ENCODE data around the gene C11orf21.

C11orf21 gene

DNA sequence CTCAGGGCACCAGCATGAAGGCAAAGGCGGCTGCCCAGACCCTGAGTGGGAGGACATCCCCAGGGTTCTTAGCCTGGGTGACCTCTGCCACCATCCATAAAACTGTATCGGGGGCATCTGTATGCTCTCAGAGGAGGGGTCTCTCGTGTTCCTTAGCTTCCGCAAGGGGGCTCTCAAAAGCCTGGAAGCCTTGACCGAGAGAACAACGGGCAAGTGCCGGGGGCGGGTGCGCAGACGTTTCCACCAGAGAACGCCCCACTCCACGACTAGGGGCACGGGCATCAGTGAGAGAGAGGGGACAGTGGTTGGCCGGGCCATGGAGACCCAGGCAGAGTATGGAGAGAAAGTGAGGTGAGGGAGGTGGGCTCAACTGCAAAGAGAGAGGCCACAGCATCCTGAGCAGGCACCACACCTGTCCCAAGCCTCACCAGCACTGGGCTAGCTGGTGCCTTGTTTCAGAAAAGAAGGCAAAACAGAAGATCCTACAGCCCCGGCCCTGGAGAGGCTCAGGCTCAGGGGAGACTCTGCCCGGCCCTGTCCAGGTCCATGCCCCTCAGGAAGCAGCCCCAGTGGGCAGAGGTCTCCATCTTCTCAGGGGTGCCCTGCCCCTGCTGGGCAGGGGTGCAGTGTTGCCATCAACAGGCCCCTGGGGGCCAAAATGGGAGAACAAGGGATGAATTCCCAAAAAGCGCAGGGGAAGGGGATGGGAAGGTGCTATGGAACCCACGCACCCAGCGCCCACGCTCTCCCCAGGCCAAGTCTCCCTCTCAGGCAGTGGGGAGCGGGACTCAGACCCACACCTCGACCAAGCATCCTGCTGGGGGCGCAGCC is 6.0 kb upstream of the C11orf21 start:
- no peak for DNase-seq

DNA sequence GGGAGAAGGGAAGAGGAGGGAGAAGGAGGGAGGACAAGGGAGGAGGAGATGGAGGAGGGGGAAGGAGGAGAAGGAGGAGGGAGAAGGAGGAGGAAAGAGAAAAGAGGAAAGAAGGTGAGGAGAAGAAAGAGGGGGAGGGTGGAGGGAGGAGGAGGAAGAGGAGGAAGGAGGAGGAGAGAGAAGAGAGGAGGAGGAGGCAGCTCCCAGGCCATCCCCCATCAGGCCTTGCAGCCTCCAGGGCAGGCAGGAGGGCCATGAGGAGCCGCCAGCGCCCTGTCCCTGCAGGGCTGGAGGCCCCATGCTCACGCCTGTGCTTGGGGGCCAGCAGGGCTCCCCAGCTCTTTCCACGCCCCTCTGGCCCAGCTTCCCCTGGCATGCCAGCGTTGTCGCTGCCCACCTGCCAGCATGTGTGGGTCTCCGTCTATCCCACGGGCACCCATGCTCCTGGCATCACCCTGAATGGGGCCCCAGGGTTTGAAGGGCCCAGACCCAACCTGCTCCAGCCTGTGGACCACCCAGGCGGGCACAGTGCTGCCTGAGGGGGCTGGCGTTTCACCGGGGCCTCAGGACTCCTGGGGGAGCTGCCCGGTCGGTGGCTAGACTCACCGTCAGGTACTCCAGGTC is 5.3 kb upstream of the C11orf21 start:
- DNase-seq: no peak

DNA sequence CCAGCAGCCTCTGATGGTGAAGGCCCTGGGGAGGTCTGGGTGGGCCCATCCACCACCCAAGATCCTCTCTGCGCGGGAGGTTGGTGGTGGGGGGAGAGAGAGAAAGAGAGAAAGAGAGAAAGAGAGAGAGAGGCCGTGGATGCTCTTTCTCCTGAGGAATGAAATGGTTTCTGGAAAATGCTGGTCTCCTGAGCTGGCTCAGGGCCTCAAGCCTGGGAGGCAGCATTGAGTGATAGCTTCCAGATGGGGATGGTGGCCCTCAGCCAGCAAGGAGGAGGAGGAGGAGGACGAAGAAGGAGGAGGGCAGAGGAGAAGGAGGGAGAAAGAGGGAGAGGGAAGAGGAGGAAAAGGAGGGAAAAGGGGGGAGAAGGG is 4.7 kb upstream of the C11orf21 start:
- no peak for DNase-seq

DNA sequence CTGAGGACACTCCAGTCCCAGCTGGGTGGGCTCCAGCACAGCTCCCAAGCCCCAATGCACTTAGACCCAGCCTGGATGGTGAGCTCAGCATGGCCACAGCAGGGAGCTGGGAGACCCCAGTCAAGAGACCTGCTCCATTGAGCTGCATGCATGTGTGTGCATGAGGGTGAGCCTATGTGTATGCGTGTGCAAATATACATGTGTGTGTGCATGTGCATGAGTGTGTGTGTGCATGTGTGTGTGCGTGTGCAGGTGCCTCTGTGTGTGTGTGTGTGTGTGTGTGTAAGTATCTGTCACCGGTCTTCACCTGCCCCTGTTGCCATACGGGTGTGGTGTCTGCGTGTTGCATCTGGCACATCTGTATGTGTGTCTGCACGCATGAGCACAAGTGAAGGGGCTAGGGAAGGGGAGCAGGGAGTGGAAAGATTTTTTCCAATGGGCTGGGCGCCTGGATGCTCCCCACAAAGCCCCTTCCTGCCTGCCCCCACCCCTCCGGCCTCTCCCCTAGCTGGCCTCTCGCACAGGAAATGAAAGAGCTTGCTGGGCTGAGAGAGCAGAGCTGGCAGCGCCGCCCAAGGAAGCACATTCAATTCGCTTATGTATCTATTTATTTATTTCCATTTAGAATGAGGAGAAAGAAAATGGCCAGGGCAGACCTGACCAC is 4.2 kb upstream of the C11orf21 start:
- DNase-seq: no peak

DNA sequence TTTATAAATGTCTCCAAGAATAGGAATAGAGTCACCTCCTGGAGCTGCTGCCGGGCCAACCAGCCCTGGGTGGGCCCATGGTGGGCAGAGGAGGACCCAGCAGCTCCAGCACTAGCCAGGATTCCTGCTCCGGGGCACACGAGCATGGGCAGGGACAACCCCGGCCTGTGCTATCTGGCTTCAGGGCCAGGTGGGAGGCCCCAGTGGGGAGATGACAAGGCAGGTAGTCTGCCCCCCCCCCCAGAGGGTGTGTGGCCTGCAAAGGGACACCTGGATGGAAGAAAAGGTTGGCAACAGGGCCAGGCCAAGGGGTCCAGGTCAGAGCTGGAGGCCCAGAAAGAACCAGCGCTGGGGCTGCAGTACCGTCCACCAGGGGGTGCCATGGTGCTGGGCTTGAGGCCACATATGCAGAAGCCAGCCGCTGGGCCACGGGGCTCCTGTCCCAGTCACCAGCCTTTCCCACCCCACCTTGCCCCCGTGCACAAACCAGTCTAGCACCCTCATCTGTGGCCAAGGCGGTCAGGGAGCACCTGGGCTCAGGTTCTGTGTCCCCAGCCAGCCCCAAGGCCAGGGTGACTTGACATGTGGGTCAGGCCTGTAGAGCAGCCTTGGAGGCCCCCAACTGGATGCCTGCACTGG is 3.5 kb upstream of the C11orf21 start:
- DNase-seq: peak; percentile 7 to 69 (median 44)

DNA sequence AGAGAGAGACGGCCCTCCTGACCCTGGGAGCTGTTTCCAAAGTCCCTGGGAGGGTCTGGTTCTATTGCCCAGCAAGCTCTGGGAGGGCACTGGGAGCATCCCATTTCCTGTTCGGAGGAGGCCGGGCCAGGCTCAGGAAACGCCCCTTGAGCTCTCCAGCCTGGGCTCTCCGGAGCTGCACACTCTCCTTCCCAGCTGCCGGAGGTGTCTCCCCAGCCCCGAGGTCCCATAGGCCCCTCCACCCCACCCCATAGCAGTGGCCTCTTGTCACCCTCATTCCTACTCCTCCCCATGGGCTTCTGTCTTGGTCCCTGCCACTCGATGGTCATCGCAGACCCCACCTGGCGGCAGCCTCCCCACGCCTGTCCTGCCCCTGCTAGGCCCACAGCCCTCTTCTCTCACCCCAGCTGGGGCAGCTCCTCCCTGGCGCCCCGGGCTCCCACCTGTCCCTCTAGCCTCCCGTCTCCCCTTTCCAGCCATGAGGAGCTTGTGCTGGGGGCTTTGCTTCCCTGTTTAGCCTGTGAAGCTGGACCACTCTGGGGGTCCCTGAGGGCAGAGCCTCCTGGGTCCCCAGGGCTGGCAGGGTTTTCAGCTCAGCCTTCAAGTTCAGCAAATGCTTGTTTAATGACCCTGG is 2.9 kb upstream of the C11orf21 start:
- no peak for DNase-seq

DNA sequence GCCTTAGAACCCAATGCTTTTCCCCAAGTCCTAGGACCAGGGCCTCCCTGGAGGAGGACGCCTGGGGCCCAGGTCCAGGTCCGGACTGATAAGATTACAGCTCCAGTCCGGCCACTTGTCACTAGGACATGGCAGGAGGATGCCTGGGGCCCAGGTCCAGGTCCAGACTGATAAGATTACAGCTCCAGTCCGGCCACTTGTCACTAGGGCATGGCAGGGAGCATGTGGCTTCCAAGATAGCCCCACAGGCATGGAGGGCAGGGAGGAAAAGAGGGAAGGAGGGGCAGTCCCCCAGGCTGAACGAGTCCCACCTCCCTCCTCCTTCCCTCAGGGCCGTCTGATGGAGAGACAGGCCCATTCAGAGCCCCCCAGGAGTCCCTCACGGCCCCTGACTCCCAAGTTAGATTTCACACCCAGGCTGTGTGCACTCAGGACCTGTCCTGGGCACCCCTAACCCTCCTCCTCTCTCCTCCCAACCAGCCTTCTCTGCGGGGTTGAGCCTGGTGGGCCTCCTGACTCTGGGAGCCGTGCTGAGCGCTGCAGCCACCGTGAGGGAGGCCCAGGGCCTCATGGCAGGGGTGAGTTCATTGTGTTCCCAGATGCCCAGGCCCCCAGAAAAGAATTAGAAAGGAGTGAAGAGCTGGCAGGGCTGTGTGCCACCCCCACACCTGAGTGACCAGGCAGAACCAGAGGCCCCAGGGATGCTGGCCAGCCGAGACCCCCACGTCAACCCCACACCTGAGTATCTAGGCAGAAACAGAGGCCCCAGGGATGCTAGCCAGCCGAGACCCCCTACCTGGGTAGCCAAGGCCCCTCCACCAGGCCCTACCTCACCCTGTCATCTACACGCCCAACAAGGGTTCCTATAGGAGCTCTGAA is 2.1 kb upstream of the C11orf21 start:
- no peak for DNase-seq

DNA sequence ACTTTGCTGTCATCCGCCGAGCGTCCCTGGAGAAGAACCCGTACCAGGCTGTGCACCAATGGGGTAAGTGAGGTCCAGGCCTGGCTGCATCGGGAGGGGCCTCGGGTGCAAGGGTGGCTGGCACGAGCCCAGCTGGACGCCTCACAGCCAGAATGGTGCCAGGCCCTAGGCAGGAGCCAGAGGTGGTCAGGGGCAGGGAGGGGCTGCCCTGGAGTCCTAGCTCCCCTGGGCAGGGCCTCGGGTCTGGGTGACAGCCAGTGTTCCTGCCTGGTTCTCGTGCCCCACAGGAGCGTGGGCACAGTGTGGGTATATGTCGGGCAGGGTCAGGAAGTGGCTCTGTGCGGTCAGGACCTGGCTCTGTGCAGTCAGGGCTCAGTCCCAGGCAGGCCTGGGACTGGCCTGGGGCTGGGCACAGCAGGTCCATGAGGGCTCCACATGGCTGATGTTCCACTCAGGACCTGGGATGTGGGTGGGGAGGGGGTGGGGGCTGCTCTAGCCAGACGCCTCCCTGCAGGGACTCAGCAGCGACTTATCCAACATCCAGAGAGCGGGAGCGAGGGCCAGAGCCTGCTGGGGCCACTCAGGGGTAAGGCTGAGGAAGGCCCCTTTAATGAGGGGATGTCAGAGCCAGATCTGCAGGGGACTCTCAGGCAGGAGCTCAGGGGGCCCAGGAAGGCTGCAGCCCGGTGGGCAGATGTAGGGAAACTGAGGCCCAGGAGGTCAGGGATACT is 1.3 kb upstream of the C11orf21 start:
- no peak for DNase-seq

DNA sequence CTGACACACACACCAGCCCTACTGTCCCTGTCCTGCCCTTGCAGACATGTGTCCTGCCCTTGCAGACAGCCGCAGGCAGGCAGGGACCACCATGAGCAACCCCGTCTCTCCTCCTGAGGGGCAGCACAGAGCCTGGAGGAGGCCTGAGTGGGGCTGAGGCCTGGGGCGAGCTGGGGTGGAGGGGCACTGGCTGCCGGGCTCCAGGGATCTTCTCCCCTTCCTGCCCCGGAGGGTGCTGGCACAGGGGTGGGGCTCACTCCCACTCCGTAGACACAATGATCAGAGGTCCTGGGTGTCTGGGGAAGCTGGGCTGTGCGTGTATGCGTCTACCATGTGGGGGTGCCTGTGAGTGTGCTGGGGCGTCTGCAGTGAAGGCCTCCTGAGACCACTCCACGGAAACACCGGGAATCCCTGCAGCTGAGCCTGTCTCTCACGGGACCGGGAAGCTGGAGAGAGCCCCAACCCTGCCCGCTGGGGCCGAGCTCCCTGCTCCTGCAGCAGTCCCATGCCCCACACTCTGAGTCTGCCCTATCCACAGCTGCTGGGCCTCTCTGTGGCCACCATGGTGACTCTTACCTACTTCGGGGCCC is 683 bp upstream of the C11orf21 start:
- DNase-seq: no peak

DNA sequence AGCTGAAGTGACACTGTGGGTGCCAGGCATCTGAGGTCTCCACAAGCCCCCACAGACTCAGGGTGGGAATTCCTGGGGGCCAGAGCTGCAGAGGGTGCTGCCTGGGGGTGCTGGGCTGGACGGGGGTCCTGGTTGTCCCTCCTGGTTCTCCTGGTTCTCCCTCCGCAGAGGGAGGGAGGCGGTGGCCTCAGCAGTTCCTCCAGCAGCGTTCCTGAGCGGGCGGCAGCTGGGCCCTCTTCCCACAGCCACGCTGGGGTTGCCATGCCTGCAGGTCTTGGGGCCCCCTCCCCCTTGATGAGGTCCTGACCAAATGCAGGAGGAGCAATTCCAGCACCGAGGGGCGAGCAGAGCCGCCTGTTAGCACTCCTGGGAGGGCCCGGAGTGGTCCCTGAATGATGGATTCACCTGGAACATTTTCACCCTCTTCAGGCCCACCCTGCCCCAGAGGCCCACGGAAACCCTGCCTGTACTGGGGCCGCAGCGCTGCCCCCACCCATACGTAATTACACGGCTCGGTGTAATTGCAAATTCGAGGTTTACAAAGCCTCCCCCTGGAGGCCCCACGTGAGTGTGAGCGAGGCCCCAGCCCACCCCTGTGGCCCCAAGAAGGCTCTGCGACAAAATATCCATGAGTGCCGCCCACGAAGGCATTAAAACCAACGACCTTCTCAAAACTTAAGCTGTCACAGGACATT is 635 bp downstream of the C11orf21 start:
- peak in 1 of 3 experiments; percentile 39 for DNase-seq

DNA sequence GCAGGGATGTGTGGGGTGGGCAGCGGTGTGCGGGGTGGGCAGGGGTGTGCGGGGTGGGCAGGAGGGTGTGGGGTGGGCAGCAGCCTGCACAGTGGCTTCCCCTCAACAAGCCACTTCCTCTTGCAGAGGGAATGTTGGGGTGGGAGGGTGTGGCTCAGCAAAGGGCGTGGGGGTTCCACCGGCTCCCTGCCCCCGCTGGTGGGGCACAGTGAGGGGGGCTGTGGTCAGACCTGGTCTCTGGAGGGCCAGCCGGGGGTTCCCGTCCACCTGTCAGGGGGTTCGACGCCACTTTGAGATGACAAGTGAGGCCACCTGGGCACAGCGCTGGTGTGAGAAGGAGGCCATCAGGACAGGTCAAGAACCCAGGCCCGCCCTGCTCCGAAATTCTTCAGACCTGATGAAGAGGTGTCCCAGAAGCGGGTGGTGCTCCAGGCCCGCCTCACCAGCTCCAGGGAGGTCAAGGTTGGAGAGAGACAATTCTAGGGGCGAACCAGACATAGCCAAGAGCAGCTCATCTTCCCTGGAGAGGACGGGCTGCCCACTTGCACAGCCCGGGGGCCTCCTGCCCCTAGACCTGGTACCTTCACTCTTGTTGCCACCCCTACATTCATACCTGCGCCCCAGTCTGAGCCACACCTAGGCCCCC is 1.3 kb downstream of the C11orf21 start:
- DNase-seq: no peak

DNA sequence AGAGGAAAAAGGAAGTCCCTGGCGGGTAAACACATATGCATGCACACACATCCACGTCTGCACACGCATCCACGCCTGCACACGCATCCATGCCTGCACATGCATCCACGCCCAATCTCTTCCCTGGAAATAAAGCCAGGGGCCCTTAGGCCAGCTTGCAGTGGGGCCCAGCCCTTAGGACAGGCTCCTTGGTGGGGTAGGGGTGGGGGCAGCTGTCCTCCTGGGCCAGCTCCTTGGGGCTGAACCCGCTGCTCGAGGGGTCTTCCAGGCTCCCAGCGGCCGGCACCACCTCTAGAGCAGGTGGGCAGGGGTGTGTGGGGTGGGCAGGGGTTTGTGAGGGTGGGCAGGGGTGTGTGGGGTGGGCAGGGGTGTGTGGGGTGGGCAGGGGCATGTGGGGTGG is 1.9 kb downstream of the C11orf21 start:
- DNase-seq: no peak

DNA sequence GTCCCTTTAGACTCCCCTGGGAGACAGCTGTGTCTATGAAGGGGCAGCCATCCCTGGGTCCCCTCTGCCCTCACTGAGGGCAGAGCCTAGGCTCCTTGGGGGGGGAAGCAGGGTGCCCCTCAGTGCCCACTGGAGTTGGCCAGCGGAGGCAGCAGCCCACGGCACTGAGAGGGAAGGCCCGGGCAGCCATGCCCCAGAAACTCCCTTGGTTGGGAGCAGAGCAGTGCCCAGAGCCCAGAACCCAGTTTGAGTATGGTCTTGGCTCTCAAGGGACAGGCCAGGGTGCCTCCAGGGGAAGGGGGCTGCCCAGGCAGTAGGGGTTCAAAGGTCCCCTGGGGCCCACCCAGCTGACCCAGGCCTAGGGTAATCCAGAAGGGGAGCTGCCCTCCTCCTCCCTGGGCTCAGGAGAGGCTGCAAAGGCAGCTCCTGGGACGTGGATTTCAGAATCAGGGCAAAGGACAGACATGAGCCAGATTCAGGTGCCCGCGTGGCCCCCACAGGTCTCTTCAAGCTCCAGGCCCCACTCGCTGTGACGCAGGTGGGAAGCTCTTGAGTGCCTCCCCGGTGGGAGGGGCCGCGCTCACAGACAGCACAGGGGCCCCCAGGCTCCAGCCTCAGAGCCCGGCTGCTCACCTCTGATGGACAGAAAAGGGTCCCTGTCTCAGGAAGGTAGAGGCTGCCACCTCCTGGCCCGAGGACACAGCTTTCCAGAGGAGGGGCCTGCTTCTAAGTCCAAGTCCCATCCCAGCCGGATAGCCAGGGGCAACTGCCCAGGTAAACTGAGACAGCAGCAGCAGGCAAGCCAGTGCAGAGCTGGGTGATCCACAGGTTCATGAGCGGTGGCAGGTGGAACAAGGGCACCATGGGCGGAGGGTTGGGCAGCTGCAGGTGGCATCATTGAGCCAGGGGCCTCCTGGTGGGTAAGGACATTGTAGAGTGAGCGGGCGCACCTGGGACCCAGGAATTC is 2.6 kb downstream of the C11orf21 start:
- DNase-seq: peak in 2 of 3 experiments; percentile 88 to 91

DNA sequence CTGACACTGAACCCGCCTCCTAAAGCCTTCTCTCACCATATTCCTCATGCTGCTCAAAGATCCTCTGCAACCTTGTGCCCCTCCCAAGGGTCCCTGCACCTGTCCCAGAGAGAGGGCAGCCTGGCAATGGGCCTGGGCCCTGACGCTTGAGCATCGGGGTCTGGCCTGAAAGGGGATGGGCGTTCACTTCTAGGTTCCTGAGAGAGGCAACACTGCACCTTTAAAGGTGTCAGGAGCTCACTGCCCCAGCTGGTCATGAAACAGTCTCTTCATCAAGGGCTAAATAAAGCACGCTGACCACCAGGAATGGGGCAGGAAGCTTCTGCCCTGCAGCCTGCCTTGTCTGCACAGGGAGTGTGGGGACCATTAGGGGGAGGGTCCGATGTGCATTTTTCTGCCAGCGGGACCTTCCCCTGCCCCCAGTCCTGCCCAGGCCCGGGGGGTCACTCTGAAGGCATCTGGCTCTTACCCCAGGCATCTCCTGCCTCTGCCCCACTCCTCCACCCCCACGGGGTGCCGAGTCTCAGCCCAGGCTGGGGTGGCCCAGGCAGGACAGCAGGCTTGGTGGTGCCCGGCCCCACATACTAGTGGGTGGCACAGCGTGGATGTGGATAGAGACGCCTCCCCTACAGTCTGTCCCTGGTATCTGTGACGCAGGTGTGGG is 3.5 kb downstream of the C11orf21 start:
- no peak for DNase-seq

DNA sequence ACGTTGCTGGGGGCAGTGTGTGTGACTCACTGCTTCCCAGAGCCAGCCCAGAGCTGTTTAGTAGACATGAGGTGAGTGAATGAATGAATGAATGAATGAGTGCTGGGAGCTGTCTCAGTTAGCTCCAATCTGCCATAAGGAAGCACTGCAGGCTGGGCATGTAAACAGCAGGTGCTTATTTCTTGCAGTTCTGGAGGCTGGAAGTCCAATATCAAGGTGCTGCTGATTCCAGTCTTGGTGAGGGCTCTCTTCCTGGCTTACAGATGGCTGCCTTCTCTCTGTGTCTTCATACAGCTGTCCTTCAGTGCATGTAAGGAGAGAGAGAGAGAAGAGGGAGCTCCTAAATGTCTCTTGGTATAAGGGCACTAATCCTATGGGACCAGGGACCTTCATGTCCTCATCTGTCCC is 4.1 kb downstream of the C11orf21 start:
- DNase-seq: no peak

DNA sequence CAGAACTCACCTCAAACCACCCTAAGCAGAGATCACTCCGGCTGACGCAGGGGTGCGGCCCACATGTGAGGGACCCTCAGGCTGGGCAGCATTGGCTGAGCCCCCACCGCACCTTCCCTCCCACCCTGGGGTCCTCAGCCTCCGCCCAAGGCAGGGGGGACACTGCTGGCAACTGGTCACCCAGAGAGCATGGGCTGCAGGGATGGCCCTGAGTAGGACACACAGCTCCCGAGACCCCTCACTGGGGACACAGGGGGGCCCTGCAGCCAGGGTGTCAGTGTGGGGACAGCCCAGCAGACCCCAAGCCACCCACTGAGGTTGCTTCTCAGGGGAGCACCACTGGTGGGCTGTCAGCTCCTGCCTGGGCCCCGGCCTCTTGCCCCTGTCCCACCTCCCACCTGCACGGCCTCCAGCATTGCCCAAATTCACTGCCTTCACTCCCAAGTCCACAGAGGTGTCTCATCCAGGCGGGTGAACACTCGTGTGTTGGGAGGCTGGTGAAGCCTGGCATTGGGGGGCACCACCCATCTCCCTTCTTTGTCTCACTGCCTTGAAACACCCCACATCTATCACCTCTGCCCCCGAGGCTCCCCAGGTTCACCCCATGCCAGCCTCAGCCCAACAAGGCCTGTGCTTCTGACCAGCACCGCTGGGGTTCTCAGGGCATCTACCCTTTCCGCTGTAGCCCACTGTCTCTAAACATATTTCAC is 4.7 kb downstream of the C11orf21 start:
- DNase-seq: no peak
